NB4 (cell line): ENCODE data around the gene COQ5.

ENCODE experiments used
- CTCF ChIP-seq: IDR thresholded peaks from one replicate; pipeline ENCODE4 v1.5.1; 2012; ENCODE audit warnings: low read depth, low read length
- MAX ChIP-seq: IDR thresholded peaks from 2 replicates; pipeline ENCODE4 v1.6.1; 2011; ENCODE audit warnings: low read depth, low read length
- POLR2A ChIP-seq: IDR thresholded peaks from 2 replicates; pipeline ENCODE4 v1.6.1; 2011; ENCODE audit warnings: mild to moderate bottlenecking; ENCODE audit not compliant: insufficient read length; ENCODE audit errors: extremely low read depth

- TF ChIP-seq CTCF: no peak
- TF ChIP-seq MAX: no peak
- TF ChIP-seq POLR2A: no peak
These were observed 63.2 kb downstream of the COQ5 start for GRCh38 chr12:120465756-120466155.
